ENCODE measurements around the gene UBE2N.

Gene UBE2N

GRCh38 chr12:93363841-93364297 is 77.9 kb downstream of the UBE2N start:
- no peaks in the 10 kb centered on the region for H4K20me1 ChIP-seq (ENCODE audit: insufficient read depth, low read length, poor library complexity, severe bottlenecking)
- no peak overlapping the region for H3K9ac ChIP-seq (ENCODE audit: low read depth, low read length, poor library complexity, severe bottlenecking)
- peak overlapping the region; percentile 7 for H3K4me2 ChIP-seq (ENCODE audit: low read depth, low read length, poor library complexity, severe bottlenecking)
- TF ChIP-seq, protein P1, sequence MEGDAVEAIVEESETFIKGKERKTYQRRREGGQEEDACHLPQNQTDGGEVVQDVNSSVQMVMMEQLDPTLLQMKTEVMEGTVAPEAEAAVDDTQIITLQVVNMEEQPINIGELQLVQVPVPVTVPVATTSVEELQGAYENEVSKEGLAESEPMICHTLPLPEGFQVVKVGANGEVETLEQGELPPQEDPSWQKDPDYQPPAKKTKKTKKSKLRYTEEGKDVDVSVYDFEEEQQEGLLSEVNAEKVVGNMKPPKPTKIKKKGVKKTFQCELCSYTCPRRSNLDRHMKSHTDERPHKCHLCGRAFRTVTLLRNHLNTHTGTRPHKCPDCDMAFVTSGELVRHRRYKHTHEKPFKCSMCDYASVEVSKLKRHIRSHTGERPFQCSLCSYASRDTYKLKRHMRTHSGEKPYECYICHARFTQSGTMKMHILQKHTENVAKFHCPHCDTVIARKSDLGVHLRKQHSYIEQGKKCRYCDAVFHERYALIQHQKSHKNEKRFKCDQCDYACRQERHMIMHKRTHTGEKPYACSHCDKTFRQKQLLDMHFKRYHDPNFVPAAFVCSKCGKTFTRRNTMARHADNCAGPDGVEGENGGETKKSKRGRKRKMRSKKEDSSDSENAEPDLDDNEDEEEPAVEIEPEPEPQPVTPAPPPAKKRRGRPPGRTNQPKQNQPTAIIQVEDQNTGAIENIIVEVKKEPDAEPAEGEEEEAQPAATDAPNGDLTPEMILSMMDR (conservative IDR thresholded peaks at IDR 0.05; ENCODE audit: low read length), result no peak
- no peak for TF ChIP-seq EZH2phosphoT487 (IDR thresholded peaks at IDR 0.05; ENCODE audit: borderline replicate concordance)
- peaks cover 10% of the 10 kb centered on the region for H3K4me1 ChIP-seq (ENCODE audit: insufficient read depth, low read length, poor library complexity, severe bottlenecking)
- H3K27me3 ChIP-seq (ENCODE audit: insufficient read depth, low read length, poor library complexity, severe bottlenecking), result no peaks in the 10 kb centered on the region
- H3K36me3 ChIP-seq (ENCODE audit: insufficient read depth, low read length), result no peaks in the 10 kb centered on the region
- H3K9me3 ChIP-seq (ENCODE audit: insufficient read depth, low read depth, low read length), result no peaks in the 10 kb centered on the region
- no peak overlapping the region for H2AFZ ChIP-seq (ENCODE audit: low read length)
- H3K9me2 ChIP-seq (replicated peaks; ENCODE audit: low read depth, low read length), result no peaks in the 10 kb centered on the region
- no peak overlapping the region for H3K4me3 ChIP-seq (ENCODE audit: low read length, poor library complexity, severe bottlenecking)
- no peaks in the 10 kb centered on the region for H3K79me2 ChIP-seq (ENCODE audit: insufficient read depth, low read length)
- H3F3A ChIP-seq (ENCODE audit: low read depth), result no peaks in the 10 kb centered on the region

DNA sequence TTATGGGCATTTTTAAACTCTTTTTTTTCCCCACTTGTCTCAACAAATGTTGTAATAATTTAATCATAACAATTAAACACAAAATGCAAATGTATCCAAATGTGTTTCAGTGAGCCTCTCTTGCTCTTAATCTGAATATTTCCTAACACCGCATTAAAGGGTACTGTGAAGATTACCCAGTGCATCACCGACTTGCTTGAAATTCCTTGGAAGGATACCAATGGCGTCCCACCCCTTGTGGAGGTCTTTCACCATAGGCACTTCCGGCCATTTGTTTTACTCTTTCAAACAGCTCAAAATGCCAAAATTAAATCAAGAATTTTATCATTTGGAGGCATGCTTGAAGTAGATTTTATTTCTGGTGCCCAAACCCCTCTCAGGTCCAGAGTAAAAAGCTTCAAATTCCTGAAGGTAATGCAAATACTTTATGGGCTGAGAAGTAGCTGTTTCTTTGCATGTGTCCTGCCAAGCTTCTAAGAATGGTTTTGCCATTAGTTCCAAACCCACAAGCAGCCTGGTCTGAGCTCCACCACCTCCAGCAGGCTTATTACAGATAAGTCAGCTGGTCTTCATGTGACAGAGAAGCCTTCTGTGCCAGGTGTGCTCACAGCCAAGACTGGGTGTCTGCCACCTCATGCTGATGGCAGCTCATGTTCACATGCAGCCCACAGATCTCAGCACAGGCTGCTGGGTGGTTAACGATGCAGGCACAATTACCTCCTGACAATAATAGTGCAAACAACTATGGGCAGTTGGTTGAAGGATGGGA is 80.4 kb downstream of the UBE2N start:
- Histone ChIP-seq H3K27me3 (ENCODE audit: insufficient read depth, low read length, poor library complexity, severe bottlenecking) (no peaks in the 10 kb centered on the region), H3K79me2 (ENCODE audit: insufficient read depth, low read length) (no peaks in the 10 kb centered on the region), H3K4me2 (ENCODE audit: low read depth, low read length, poor library complexity, severe bottlenecking) (no peak overlapping the region), H4K20me1 (ENCODE audit: insufficient read depth, low read length, poor library complexity, severe bottlenecking) (no peaks in the 10 kb centered on the region), H3K9me2 (replicated peaks; ENCODE audit: low read depth, low read length) (no peaks in the 10 kb centered on the region), H3K9me3 (ENCODE audit: insufficient read depth, low read depth, low read length) (no peaks in the 10 kb centered on the region), H2AFZ (ENCODE audit: low read length) (no peak overlapping the region), H3K36me3 (ENCODE audit: insufficient read depth, low read length) (no peaks in the 10 kb centered on the region), H3K4me3 (ENCODE audit: low read length, poor library complexity, severe bottlenecking) (no peak overlapping the region), H3K4me1 (ENCODE audit: insufficient read depth, low read length, poor library complexity, severe bottlenecking) (peaks cover 10% of the 10 kb centered on the region), H3F3A (ENCODE audit: low read depth) (no peaks in the 10 kb centered on the region), H3K9ac (ENCODE audit: low read depth, low read length, poor library complexity, severe bottlenecking) (no peak overlapping the region)
- TF ChIP-seq EZH2phosphoT487 (IDR thresholded peaks at IDR 0.05; ENCODE audit: borderline replicate concordance), result no peak
- TF ChIP-seq, protein P1 (conservative IDR thresholded peaks at IDR 0.05; ENCODE audit: low read length), result no peak

GRCh38 chr12:93360688-93361087 is 81.1 kb downstream of the UBE2N start:
- no peak overlapping the region for H3K4me2 ChIP-seq (ENCODE audit: low read depth, low read length, poor library complexity, severe bottlenecking)

More at GRCh38 chr12:93360688-93361087, 81.1 kb downstream of the UBE2N start:
- Histone ChIP-seq H3K9me2 (replicated peaks; ENCODE audit: low read depth, low read length) (no peaks in the 10 kb centered on the region), H3K27me3 (ENCODE audit: insufficient read depth, low read length, poor library complexity, severe bottlenecking) (no peaks in the 10 kb centered on the region), H3K9me3 (ENCODE audit: insufficient read depth, low read depth, low read length) (no peaks in the 10 kb centered on the region), H3F3A (ENCODE audit: low read depth) (no peaks in the 10 kb centered on the region), H3K4me3 (ENCODE audit: low read length, poor library complexity, severe bottlenecking) (no peak overlapping the region), H3K9ac (ENCODE audit: low read depth, low read length, poor library complexity, severe bottlenecking) (no peak overlapping the region), H3K79me2 (ENCODE audit: insufficient read depth, low read length) (no peaks in the 10 kb centered on the region), H3K4me1 (ENCODE audit: insufficient read depth, low read length, poor library complexity, severe bottlenecking) (peaks cover 10% of the 10 kb centered on the region), H2AFZ (ENCODE audit: low read length) (no peak overlapping the region), H3K36me3 (ENCODE audit: insufficient read depth, low read length) (no peaks in the 10 kb centered on the region), H4K20me1 (ENCODE audit: insufficient read depth, low read length, poor library complexity, severe bottlenecking) (no peaks in the 10 kb centered on the region)
- TF ChIP-seq EZH2phosphoT487 (IDR thresholded peaks at IDR 0.05; ENCODE audit: borderline replicate concordance), result no peak
- TF ChIP-seq, protein P1 (conservative IDR thresholded peaks at IDR 0.05; ENCODE audit: low read length), result no peak

All from Loucy (cell line).